ENCODE results near the gene ANKMY2.
"Not testable (repeated sequence)": the region's sequence is repeated elsewhere in the genome, so short reads cannot be mapped to it uniquely, and the experiment has no call there.

The ANKMY2 gene

DNA sequence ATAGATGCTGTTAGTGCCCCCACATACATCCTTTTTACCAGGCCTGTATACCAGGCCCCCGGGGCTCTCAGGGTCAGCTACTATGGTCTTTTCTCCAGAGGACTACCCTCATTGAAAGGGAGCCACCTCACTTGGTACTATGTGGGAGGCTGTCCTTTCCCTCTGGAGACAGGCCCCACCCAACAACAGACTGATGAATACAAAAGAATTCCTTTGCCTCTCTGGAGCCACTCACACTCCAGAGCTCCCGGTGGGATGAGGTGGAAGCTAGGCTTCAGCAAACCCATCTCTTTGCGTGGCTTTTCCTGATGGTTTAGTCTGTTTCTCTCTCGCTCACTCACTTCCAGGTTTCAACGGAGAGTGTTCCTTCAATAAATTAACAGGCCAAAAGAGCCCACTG, 30.3 kb downstream of the ANKMY2 start:
- Histone ChIP-seq H3K36me3 (ENCODE audit: control insufficient read depth in 1 of 2, insufficient read depth in 2 of 2, low read length in 2 of 2) (peaks cover 15 to 41% of the 10 kb centered on the region in 2 donors), H3K27me3 (ENCODE audit: low read depth, low read length) (no peaks in the 10 kb centered on the region), H3K27ac (ENCODE audit: low read length) (no peak overlapping the region), H3K4me1 (ENCODE audit: control insufficient read depth in 1 of 2, insufficient read depth in 2 of 2, low read length in 2 of 2) (no peaks in the 10 kb centered on the region), H3K9me3 (ENCODE audit: control insufficient read depth in 1 of 2, low read length in 2 of 2) (no peaks in the 10 kb centered on the region), H3K4me3 (ENCODE audit: low read depth in 1 of 2, low read length in 2 of 2) (no peak overlapping the region)

- no peaks in the 10 kb centered on the region for H3K4me1 ChIP-seq (ENCODE audit: control insufficient read depth in 1 of 2, insufficient read depth in 2 of 2, low read length in 2 of 2)
- peaks cover 18 to 51% of the 10 kb centered on the region in 2 donors for H3K36me3 ChIP-seq (ENCODE audit: control insufficient read depth in 1 of 2, insufficient read depth in 2 of 2, low read length in 2 of 2)
- no peaks in the 10 kb centered on the region for H3K27me3 ChIP-seq (ENCODE audit: low read depth, low read length)
- no peaks in the 10 kb centered on the region for H3K9me3 ChIP-seq (ENCODE audit: control insufficient read depth in 1 of 2, low read length in 2 of 2)
- H3K27ac ChIP-seq (ENCODE audit: low read length) = no peak overlapping the region
- H3K4me3 ChIP-seq (ENCODE audit: low read depth in 1 of 2, low read length in 2 of 2) = no peak overlapping the region
Measured at GRCh38 chr7:16611711-16612110, 33.8 kb downstream of the ANKMY2 start.

- H3K27ac ChIP-seq (ENCODE audit: low read length) = peak overlapping the region; percentile 37
- H3K36me3 ChIP-seq (ENCODE audit: control insufficient read depth in 1 of 2, insufficient read depth in 2 of 2, low read length in 2 of 2) = peaks cover 11 to 40% of the 10 kb centered on the region in 2 donors
- H3K4me3 ChIP-seq (ENCODE audit: low read depth in 1 of 2, low read length in 2 of 2) = no peak overlapping the region
- no peaks in the 10 kb centered on the region for H3K27me3 ChIP-seq (ENCODE audit: low read depth, low read length)
- H3K4me1 ChIP-seq (ENCODE audit: control insufficient read depth in 1 of 2, insufficient read depth in 2 of 2, low read length in 2 of 2) = no peaks in the 10 kb centered on the region
- H3K9me3 ChIP-seq (ENCODE audit: control insufficient read depth in 1 of 2, low read length in 2 of 2) = no peaks in the 10 kb centered on the region
Measured at GRCh38 chr7:16609842-16610450, 35.6 kb downstream of the ANKMY2 start.

DNA sequence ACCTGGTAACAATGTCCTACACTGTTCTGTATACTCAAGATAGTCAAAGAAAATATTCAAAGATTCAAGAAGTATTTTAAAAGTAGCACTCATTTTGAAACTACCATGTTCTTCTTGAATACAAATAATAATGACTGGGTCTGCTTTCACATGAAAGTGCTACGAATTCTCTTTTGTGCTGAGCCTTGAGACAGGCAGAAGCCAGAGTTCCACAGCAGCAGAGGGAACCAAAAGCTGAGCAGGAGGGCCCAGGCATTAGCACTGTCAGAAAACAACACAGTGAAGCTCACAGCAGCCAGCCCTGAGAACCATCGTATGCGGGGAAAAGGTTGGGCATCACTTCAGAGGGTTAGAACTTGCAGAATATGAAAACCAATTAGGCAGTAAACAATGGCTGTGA, 38.9 kb downstream of the ANKMY2 start:
- no peak overlapping the region for H3K4me3 ChIP-seq (ENCODE audit: low read depth in 1 of 2, low read length in 2 of 2)
- no peak overlapping the region for H3K27ac ChIP-seq (ENCODE audit: low read length)
- H3K4me1 ChIP-seq (ENCODE audit: control insufficient read depth in 1 of 2, insufficient read depth in 2 of 2, low read length in 2 of 2) = no peaks in the 10 kb centered on the region
- peaks cover 20 to 51% of the 10 kb centered on the region in 2 donors for H3K36me3 ChIP-seq (ENCODE audit: control insufficient read depth in 1 of 2, insufficient read depth in 2 of 2, low read length in 2 of 2)
- no peaks in the 10 kb centered on the region for H3K27me3 ChIP-seq (ENCODE audit: low read depth, low read length)
- no peaks in the 10 kb centered on the region for H3K9me3 ChIP-seq (ENCODE audit: control insufficient read depth in 1 of 2, low read length in 2 of 2)

- no peak overlapping the region for H3K27ac ChIP-seq (ENCODE audit: low read length)
- no peaks in the 10 kb centered on the region for H3K27me3 ChIP-seq (ENCODE audit: low read depth, low read length)
- H3K4me3 ChIP-seq (ENCODE audit: low read depth in 1 of 2, low read length in 2 of 2) = no peak overlapping the region
- H3K36me3 ChIP-seq (ENCODE audit: control insufficient read depth in 1 of 2, insufficient read depth in 2 of 2, low read length in 2 of 2) = peaks cover 33 to 64% of the 10 kb centered on the region in 2 donors
- no peaks in the 10 kb centered on the region for H3K4me1 ChIP-seq (ENCODE audit: control insufficient read depth in 1 of 2, insufficient read depth in 2 of 2, low read length in 2 of 2)
- no peaks in the 10 kb centered on the region for H3K9me3 ChIP-seq (ENCODE audit: control insufficient read depth in 1 of 2, low read length in 2 of 2)
Measured at GRCh38 chr7:16604054-16604453, 41.5 kb downstream of the ANKMY2 start.

GRCh38 chr7:16603633-16604032, 41.9 kb downstream of the ANKMY2 start:
- Histone ChIP-seq H3K27me3 (ENCODE audit: low read depth, low read length) (no peaks in the 10 kb centered on the region), H3K36me3 (ENCODE audit: control insufficient read depth in 1 of 2, insufficient read depth in 2 of 2, low read length in 2 of 2) (peaks cover 33 to 64% of the 10 kb centered on the region in 2 donors)

GRCh38 chr7:16599860-16600259, 45.7 kb downstream of the ANKMY2 start:
- Histone ChIP-seq H3K4me3 (ENCODE audit: low read depth in 1 of 2, low read length in 2 of 2) (no peak overlapping the region), H3K9me3 (ENCODE audit: control insufficient read depth in 1 of 2, low read length in 2 of 2) (no peaks in the 10 kb centered on the region), H3K36me3 (ENCODE audit: control insufficient read depth in 1 of 2, insufficient read depth in 2 of 2, low read length in 2 of 2) (peaks cover 33 to 58% of the 10 kb centered on the region in 2 donors), H3K27ac (ENCODE audit: low read length) (no peak overlapping the region), H3K4me1 (ENCODE audit: control insufficient read depth in 1 of 2, insufficient read depth in 2 of 2, low read length in 2 of 2) (no peaks in the 10 kb centered on the region), H3K27me3 (ENCODE audit: low read depth, low read length) (no peaks in the 10 kb centered on the region)

More at GRCh38 chr7:16603633-16604032, 41.9 kb downstream of the ANKMY2 start:
- Histone ChIP-seq H3K27ac (ENCODE audit: low read length) (no peak overlapping the region), H3K4me3 (ENCODE audit: low read depth in 1 of 2, low read length in 2 of 2) (no peak overlapping the region), H3K4me1 (ENCODE audit: control insufficient read depth in 1 of 2, insufficient read depth in 2 of 2, low read length in 2 of 2) (no peaks in the 10 kb centered on the region), H3K9me3 (ENCODE audit: control insufficient read depth in 1 of 2, low read length in 2 of 2) (no peaks in the 10 kb centered on the region)

- H3K4me3 ChIP-seq (ENCODE audit: low read depth in 1 of 2, low read length in 2 of 2) = no peak overlapping the region
- no peaks in the 10 kb centered on the region for H3K9me3 ChIP-seq (ENCODE audit: control insufficient read depth in 1 of 2, low read length in 2 of 2)
- H3K27me3 ChIP-seq (ENCODE audit: low read depth, low read length) = no peaks in the 10 kb centered on the region
- H3K4me1 ChIP-seq (ENCODE audit: control insufficient read depth in 1 of 2, insufficient read depth in 2 of 2, low read length in 2 of 2) = no peaks in the 10 kb centered on the region
- no peak overlapping the region for H3K27ac ChIP-seq (ENCODE audit: low read length)
- H3K36me3 ChIP-seq (ENCODE audit: control insufficient read depth in 1 of 2, insufficient read depth in 2 of 2, low read length in 2 of 2) = peaks cover 29 to 45% of the 10 kb centered on the region in 2 donors
Measured at GRCh38 chr7:16598015-16598414, 47.5 kb downstream of the ANKMY2 start.

GRCh38 chr7:16595596-16595995, 50.0 kb downstream of the ANKMY2 start:
- H3K36me3 ChIP-seq (ENCODE audit: control insufficient read depth in 1 of 2, insufficient read depth in 2 of 2, low read length in 2 of 2) = peaks cover 10 to 24% of the 10 kb centered on the region in 2 donors
- H3K4me3 ChIP-seq (ENCODE audit: low read depth in 1 of 2, low read length in 2 of 2) = not testable (repeated sequence)

DNA sequence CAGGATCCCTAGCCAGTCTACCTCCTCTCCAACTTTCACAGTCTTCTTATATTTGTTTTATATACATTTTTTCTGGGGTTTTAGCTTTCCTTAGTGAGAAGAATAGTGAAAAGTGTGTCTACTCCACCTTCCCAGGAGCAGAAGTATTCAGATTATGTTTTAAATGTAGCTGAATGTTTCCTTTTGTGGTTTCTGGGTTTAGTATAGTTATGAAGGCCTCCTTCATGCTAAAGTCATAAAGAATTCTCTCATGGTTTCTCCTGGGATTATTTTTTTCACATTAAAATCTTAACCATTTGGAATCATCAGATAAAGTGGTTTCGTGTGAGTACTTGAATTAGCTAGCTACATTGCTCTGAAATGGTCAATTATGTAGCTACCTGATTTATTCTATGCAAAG, 50.9 kb downstream of the ANKMY2 start:
- no peaks in the 10 kb centered on the region for H3K27me3 ChIP-seq (ENCODE audit: low read depth, low read length)
- no peak overlapping the region for H3K4me3 ChIP-seq (ENCODE audit: low read depth in 1 of 2, low read length in 2 of 2)
- no peak overlapping the region for H3K27ac ChIP-seq (ENCODE audit: low read length)
- peaks cover under 1 to 15% of the 10 kb centered on the region in 2 donors for H3K36me3 ChIP-seq (ENCODE audit: control insufficient read depth in 1 of 2, insufficient read depth in 2 of 2, low read length in 2 of 2)
- H3K9me3 ChIP-seq (ENCODE audit: control insufficient read depth in 1 of 2, low read length in 2 of 2) = no peaks in the 10 kb centered on the region
- no peaks in the 10 kb centered on the region for H3K4me1 ChIP-seq (ENCODE audit: control insufficient read depth in 1 of 2, insufficient read depth in 2 of 2, low read length in 2 of 2)

More at GRCh38 chr7:16595596-16595995, 50.0 kb downstream of the ANKMY2 start:
- not testable (repeated sequence) for H3K4me1 ChIP-seq (ENCODE audit: control insufficient read depth in 1 of 2, insufficient read depth in 2 of 2, low read length in 2 of 2); H3K27ac ChIP-seq (ENCODE audit: low read length); H3K27me3 ChIP-seq (ENCODE audit: low read depth, low read length); H3K9me3 ChIP-seq (ENCODE audit: control insufficient read depth in 1 of 2, low read length in 2 of 2)

GRCh38 chr7:16594061-16594460, 51.5 kb downstream of the ANKMY2 start:
- Histone ChIP-seq H3K4me3 (ENCODE audit: low read depth in 1 of 2, low read length in 2 of 2) (no peak overlapping the region), H3K4me1 (ENCODE audit: control insufficient read depth in 1 of 2, insufficient read depth in 2 of 2, low read length in 2 of 2) (no peaks in the 10 kb centered on the region), H3K27ac (ENCODE audit: low read length) (no peak overlapping the region), H3K9me3 (ENCODE audit: control insufficient read depth in 1 of 2, low read length in 2 of 2) (no peaks in the 10 kb centered on the region), H3K27me3 (ENCODE audit: low read depth, low read length) (no peaks in the 10 kb centered on the region), H3K36me3 (ENCODE audit: control insufficient read depth in 1 of 2, insufficient read depth in 2 of 2, low read length in 2 of 2) (peaks cover 0 to 9% of the 10 kb centered on the region in 2 donors)

DNA sequence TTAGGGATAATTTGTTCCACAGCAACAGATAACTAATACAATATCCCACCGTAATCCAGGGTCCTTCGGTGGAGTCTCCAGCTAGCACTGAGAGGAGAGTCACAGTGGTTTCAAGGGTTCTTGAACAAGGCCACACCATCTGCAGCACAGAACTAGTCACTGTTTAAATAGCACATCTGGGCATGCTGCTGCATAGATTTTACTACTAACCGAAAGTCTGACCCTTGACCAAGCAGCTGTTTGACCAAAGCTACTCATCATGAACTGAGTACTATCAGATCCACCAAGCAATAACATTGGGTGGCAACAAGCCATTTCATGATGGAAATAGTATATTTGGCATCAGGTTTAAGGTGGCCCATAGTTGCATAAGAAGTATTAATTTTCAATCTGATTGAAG, 53.2 kb downstream of the ANKMY2 start:
- Histone ChIP-seq H3K36me3 (ENCODE audit: control insufficient read depth in 1 of 2, insufficient read depth in 2 of 2, low read length in 2 of 2) (no peaks in the 10 kb centered on the region), H3K9me3 (ENCODE audit: control insufficient read depth in 1 of 2, low read length in 2 of 2) (no peaks in the 10 kb centered on the region), H3K4me3 (ENCODE audit: low read depth in 1 of 2, low read length in 2 of 2) (no peak overlapping the region), H3K4me1 (ENCODE audit: control insufficient read depth in 1 of 2, insufficient read depth in 2 of 2, low read length in 2 of 2) (no peaks in the 10 kb centered on the region), H3K27me3 (ENCODE audit: low read depth, low read length) (no peaks in the 10 kb centered on the region), H3K27ac (ENCODE audit: low read length) (no peak overlapping the region)
